HG03135 (cell line): ENCODE data around the gene FPR3.
"Not testable (repeated sequence)": the region's sequence is repeated elsewhere in the genome, so short reads cannot be mapped to it uniquely, and the experiment has no call there.

Experiments used
- ATAC-seq: cut with Tn5 transposase; IDR thresholded peaks from one replicate; pipeline ENCODE4 v1.9.1; 2021; ENCODE audit warnings: mild to moderate bottlenecking, moderate library complexity; ENCODE audit not compliant: unreplicated experiment

FPR3 gene

GRCh38 chr19:51806571-51806970, 11.6 kb downstream of the FPR3 start:
- not testable (repeated sequence) for ATAC-seq

- no peak for ATAC-seq
Observed at GRCh38 chr19:51807111-51807701, 12.2 kb downstream of the FPR3 start.

- ATAC-seq = no peak
Observed at GRCh38 chr19:51807925-51808324, 13.0 kb downstream of the FPR3 start.

DNA sequence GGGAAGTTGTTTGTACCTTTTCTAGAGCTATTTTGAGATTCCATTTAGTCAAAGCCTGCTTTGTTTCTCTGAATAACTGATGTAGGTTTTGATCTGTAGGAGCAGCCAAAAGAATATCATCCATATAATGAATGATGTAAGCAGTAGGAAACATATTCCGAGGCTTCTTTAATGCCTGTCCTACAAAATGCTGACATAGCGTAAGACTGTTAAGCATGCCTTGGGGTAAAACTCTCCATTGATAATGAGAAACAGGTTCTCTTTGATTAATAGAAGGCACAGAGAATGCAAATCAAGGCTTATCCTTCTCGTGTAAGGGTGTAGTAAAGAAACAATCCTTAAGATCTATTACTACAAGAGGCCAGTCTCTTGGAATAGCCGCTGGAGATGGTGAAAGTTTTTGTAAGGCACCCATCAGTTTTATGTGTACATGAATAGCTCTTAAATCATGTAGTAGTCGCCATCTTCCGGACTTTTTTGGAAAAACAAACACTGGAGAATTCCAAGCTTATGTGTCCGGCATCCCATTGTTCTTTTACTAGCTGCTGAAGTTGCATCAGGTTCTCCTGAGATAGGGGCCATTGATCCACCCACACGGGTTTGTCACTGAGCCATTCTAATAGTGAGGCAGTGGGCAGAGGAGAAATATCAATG, 13.5 kb downstream of the FPR3 start:
- ATAC-seq = no peak

DNA sequence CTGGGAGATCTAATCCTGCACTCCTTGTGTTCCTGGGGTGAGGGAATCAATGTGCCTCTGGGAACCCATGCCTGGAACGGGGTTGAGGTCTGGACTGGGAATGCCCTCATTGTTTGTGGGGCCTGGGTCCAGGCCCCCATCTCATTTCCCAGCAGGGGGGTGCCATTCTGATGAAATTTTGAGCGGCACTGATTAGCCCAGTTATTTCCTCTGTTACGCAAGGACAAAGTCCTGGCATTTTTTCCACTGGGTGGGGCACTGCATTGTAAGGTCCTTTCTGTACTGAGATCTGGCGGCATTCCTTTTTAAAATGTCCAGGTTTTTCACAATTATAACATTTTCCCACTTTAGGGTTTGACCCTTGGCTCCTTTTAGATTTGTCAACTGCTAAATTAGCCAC, 14.8 kb downstream of the FPR3 start:
- no peak for ATAC-seq

DNA sequence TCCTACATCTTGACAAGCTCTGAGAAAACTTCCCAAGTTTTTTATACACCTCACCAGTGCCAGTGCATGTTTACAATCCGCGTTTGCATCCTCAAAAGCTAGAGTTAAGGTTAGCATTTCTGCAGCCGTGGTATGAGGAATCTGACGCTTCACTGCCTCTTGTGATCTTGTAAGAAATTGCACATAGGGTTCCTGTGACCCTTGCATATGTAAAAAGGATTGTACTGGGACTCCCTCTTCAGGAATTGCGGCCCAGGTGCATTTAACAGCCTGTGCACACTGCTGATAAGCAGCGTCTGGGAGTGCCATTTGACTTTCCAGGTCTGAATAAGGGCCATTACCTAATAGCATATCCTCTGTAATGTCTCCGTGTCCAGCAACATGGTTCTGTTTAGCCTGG, 15.3 kb downstream of the FPR3 start:
- no peak for ATAC-seq

DNA sequence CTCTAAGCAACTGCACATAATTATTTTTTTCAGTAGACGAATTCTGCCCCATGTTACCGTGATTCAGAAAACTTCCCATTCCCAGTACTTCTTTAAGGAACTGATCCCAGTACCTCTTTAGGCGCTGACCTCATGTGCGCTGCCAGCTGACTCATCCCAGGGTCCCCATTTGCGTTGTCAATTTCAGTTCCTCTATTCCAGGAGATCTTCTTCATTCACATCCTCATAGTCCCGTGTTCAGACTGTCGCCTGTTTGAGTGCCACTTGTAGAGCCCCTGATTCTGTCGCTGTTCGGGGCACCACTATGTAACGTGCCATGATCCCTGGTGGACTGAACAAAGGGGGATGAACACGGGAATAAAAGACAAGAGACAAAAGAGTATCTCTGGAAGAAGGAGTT, 16.4 kb downstream of the FPR3 start:
- no peak for ATAC-seq

DNA sequence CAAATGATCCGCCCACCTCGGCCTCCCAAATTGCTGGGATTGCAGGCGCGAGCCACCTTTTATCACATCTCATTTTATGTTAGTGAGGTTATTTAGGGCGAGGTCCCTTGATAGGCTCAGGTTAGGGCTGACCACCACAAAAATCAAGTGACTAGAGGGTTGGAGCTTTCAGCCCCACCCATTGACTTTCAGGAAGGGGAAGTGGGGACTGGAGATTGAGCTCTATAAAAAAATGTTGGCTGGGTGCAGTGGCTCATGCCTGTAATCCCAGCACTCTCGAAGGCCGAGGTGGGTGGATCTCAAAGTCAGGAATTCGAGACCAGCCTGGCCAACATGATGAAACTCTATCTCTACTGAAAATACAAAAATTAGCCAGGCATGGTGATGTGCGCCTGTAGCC, 20.1 kb downstream of the FPR3 start:
- no peak for ATAC-seq

- no peak for ATAC-seq
Observed at GRCh38 chr19:51816711-51817110, 21.8 kb downstream of the FPR3 start.

DNA sequence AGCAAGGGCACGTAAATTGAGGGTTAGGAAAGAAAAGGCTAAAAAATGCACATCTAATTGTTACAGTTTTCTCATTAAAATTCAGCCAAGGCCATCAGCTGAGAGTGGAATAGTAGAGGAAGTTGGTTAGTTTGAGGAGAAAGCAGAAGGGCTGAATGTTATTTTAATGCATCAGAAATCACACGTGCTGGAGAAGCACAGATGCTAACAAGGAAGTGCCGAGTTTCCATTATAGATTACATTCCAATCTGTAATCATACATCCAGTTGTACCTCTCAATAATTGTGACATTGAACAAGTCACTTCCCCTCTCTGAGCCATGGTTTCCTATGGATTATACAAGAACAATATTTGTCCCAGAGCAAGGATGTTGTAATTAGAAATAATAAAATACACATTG, 25.1 kb downstream of the FPR3 start:
- no peak for ATAC-seq

DNA sequence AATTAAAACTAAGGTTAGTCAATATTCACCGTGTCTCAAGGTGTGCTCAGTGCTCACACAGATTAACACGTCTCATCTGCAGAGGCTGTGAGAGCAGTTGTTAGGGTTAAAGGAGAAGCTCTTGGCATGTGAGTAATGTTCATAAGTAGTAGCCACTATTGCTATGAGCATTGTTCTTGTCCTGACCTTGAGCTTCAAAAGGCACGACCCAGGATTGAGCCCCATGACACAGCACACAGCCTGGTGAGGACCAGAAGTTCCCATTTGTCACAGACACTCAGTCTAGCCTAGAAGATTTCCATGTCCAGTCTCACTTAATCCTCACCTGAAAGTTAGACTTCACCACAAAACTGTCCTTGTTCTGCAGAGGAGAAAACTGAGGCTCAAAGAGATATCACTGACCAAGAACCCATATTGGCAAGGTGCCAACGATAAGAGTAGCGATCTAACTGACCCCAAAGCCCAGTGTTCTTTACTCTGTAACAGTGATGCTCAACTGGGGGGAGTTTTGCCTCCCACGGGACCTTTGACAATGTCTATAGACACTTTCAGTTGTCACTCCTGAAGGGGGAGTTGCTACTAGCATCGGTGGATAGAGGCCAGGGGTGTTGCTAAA, 26.0 kb downstream of the FPR3 start:
- ATAC-seq = no peak

- ATAC-seq = no peak
Observed at GRCh38 chr19:51821456-51821855, 26.5 kb downstream of the FPR3 start.

- ATAC-seq = no peak
Observed at GRCh38 chr19:51821921-51822320, 27.0 kb downstream of the FPR3 start.

- no peak for ATAC-seq
Observed at GRCh38 chr19:51822325-51822724, 27.4 kb downstream of the FPR3 start.

GRCh38 chr19:51822946-51823345, 28.0 kb downstream of the FPR3 start:
- no peak for ATAC-seq

GRCh38 chr19:51824281-51825005, 29.5 kb downstream of the FPR3 start:
- no peak for ATAC-seq

- no peak for ATAC-seq
Observed at GRCh38 chr19:51830274-51830673, 35.3 kb downstream of the FPR3 start.

DNA sequence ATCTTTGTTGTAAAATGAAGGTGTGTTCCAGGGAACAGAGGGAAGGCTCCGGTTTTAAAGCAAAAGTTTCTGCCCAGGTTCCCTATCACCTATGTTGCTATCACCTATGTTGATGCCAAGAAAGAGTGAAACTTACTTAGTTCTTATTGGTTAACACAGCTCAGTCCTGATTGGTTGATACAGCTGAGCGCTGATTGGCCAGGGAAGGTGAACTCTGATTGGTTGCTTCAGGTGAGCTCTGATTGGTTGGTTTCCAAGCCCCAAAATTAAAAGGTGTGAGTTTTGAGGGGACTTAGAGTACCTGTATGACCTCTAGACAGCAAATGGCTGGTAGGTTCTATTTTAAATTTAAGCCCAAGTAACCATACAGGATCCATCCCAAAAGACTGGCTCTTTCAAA, 42.2 kb downstream of the FPR3 start:
- ATAC-seq = no peak

DNA sequence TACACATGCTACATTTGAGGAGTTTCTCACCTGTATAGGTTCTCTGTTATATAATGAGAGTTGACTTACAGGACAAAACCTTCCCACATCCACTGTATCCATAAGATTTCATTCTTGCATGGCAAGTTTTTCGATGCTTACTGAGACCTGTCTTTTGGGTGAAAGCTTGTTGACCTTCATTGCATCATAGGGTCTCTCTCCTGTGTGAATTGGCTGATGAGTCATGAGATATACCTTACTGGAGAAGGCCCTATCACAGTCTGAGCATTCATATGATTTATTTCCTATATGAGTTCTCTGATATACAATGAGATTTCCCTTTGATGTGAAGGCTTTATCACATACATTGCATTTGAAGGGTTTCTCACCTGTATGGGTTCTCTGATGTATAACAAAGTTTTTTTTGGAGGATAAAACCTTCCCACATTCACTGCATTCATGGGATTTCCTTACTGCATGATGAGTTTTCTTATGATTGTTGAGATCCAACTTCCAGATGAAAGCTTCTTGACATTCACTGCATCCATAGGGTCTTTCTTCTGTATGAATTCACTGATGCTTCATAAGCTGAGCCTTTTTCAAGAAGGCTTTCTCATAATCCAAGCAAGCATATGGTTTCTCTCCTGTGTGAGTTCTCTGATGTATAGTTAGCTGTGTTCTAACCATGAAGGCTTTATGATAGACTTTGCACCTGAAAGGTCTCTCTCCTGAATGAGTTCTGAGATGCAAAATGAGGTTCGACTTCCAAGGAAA, 67.1 kb downstream of the FPR3 start:
- ATAC-seq = no peak

DNA sequence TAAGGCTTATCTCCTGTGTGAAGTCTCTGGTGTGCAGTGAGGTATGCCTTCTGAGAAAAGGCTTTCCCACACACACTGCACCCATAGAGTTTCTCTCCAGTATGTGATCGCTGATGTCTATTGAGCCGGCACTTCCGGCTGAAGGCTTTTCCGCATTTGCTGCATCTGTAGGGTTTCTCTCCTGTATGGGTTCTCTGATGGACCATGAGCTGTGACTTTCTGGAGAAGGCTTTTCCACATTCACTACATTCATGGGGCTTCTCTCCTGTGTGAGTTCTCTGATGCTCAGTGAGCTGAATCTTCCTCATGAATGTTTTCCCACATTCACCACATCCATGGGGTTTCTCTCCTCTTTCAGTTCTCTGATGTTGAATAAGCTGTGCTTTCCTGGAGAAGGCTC, 78.1 kb downstream of the FPR3 start:
- ATAC-seq = no peak
